ENCODE data around the gene LDB2.

LDB2 gene

DNA sequence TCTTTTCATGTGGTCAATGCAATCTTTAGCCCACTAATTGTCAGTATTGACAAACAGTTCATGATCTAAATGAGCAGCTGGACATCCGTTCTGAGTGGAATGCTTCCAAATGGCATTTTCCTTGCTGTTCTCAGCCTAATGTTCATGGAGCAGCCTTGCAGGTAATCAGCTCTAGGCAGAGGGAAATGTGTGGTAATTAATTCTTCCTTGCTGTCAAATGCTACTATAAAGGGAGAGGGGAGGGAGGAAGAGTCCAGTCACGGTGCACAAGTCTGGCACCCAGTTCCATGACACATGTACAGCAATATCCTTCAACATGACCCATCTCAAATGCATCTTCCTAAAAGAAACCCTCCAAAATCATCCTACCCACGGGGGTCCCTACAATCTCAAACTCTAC is 88.5 kb downstream of the LDB2 start:
- DNase-seq: no peak
- Histone ChIP-seq H3K9me2 (replicated peaks; ENCODE audit: insufficient read depth, low read length) (no peaks in the 10 kb centered on the region), H2AFZ (ENCODE audit: low read length) (no peak overlapping the region), H3K9ac (ENCODE audit: low read length) (no peak overlapping the region), H3K36me3 (replicated peaks; ENCODE audit: insufficient read depth, low read length) (no peaks in the 10 kb centered on the region), H3K27ac (ENCODE audit: low read length) (no peak overlapping the region), H4K20me1 (ENCODE audit: insufficient read depth, low read length) (no peaks in the 10 kb centered on the region), H3K27me3 (replicated peaks; ENCODE audit: insufficient read depth, low read length) (no peaks in the 10 kb centered on the region), H3K4me1 (ENCODE audit: low read length) (no peaks in the 10 kb centered on the region), H3K4me2 (ENCODE audit: low read depth, low read length) (no peak overlapping the region), H3K9me3 (replicated peaks; ENCODE audit: insufficient read depth, low read length) (no peaks in the 10 kb centered on the region), H3F3A (ENCODE audit: insufficient read depth, low read length) (no peaks in the 10 kb centered on the region), H3K79me2 (ENCODE audit: low read length) (no peaks in the 10 kb centered on the region), H3K4me3 (ENCODE audit: low read length) (no peak overlapping the region)
- TF ChIP-seq EZH2 (optimal IDR thresholded peaks at IDR 0.05; ENCODE audit: low read depth, low read length) (no peak), CTCF (IDR thresholded peaks at IDR 0.05; ENCODE audit: low read length) (no peak), EZH2phosphoT487 (IDR thresholded peaks at IDR 0.05; ENCODE audit: low read length) (no peak)

DNA sequence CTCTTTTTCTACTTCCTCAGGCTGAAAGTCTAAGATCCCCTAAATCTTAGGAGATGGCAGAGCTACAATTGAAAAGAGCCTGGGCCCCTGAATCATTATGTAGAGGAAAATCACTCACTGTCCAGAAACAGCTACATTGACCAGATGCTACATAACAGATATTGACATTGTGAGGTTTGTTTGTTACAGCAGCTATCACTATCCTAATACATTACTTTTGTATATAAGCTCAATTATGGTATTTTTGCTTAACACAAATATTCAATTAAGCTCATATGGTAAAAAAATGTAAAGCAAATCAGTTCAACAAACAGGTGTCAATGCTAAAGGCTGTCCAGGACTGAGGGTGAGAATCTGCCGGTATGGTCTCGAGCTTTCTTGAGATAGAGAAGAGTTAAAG is 89.4 kb downstream of the LDB2 start:
- no peaks in the 10 kb centered on the region for H3K79me2 ChIP-seq (ENCODE audit: low read length)
- no peak overlapping the region for H3K4me2 ChIP-seq (ENCODE audit: low read depth, low read length)
- no peaks in the 10 kb centered on the region for H3K9me3 ChIP-seq (replicated peaks; ENCODE audit: insufficient read depth, low read length)
- no peaks in the 10 kb centered on the region for H3K27me3 ChIP-seq (replicated peaks; ENCODE audit: insufficient read depth, low read length)
- DNase-seq: no peak
- no peaks in the 10 kb centered on the region for H3F3A ChIP-seq (ENCODE audit: insufficient read depth, low read length)
- H3K27ac ChIP-seq (ENCODE audit: low read length): no peak overlapping the region
- H2AFZ ChIP-seq (ENCODE audit: low read length): no peak overlapping the region
- H3K4me3 ChIP-seq (ENCODE audit: low read length): no peak overlapping the region
- TF ChIP-seq EZH2phosphoT487 (IDR thresholded peaks at IDR 0.05; ENCODE audit: low read length): no peak
- no peak for TF ChIP-seq EZH2 (optimal IDR thresholded peaks at IDR 0.05; ENCODE audit: low read depth, low read length)
- TF ChIP-seq CTCF (IDR thresholded peaks at IDR 0.05; ENCODE audit: low read length): no peak
- H3K36me3 ChIP-seq (replicated peaks; ENCODE audit: insufficient read depth, low read length): no peaks in the 10 kb centered on the region
- H3K9ac ChIP-seq (ENCODE audit: low read length): no peak overlapping the region
- no peaks in the 10 kb centered on the region for H4K20me1 ChIP-seq (ENCODE audit: insufficient read depth, low read length)
- no peaks in the 10 kb centered on the region for H3K4me1 ChIP-seq (ENCODE audit: low read length)
- no peaks in the 10 kb centered on the region for H3K9me2 ChIP-seq (replicated peaks; ENCODE audit: insufficient read depth, low read length)

DNA sequence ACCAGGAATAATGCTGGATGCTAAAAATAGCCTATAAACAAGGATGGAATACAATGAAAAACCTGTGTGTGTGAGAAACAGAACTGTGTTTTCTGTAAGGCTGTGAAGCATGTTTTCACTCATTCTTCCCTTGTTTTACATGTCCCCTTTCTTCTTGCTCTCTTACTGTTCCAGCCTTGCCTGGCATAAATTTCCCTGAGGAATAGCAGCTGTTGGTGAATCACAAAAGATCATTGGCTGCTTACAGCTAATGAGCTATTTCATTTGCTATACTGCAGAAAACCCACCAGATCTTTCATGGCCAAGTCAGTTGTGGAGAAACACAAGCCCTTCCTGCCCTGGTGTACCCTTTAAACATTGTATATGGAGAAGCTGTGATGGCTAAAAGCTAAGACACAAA is 91.1 kb downstream of the LDB2 start:
- Histone ChIP-seq H3K79me2 (ENCODE audit: low read length) (no peaks in the 10 kb centered on the region), H3K36me3 (replicated peaks; ENCODE audit: insufficient read depth, low read length) (no peaks in the 10 kb centered on the region), H3K4me1 (ENCODE audit: low read length) (no peaks in the 10 kb centered on the region), H3K9me3 (replicated peaks; ENCODE audit: insufficient read depth, low read length) (no peaks in the 10 kb centered on the region), H3K9me2 (replicated peaks; ENCODE audit: insufficient read depth, low read length) (no peaks in the 10 kb centered on the region), H3K27me3 (replicated peaks; ENCODE audit: insufficient read depth, low read length) (no peaks in the 10 kb centered on the region), H3F3A (ENCODE audit: insufficient read depth, low read length) (no peaks in the 10 kb centered on the region), H3K27ac (ENCODE audit: low read length) (no peak overlapping the region), H4K20me1 (ENCODE audit: insufficient read depth, low read length) (no peaks in the 10 kb centered on the region), H3K9ac (ENCODE audit: low read length) (no peak overlapping the region), H3K4me2 (ENCODE audit: low read depth, low read length) (no peak overlapping the region), H3K4me3 (ENCODE audit: low read length) (no peak overlapping the region), H2AFZ (ENCODE audit: low read length) (no peak overlapping the region)
- DNase-seq: no peak
- TF ChIP-seq EZH2 (optimal IDR thresholded peaks at IDR 0.05; ENCODE audit: low read depth, low read length) (no peak), CTCF (IDR thresholded peaks at IDR 0.05; ENCODE audit: low read length) (no peak), EZH2phosphoT487 (IDR thresholded peaks at IDR 0.05; ENCODE audit: low read length) (no peak)

Measured in MM.1S (cell line).